Panc1 (cell line): ENCODE results near the gene ZSCAN25.

Source experiments
- POLR2AphosphoS5 ChIP-seq: IDR thresholded peaks from 2 replicates; pipeline ENCODE4 v1.6.1; 2012; ENCODE audit warnings: mild to moderate bottlenecking, low read depth, low read length, moderate library complexity
- SIN3A ChIP-seq: IDR thresholded peaks from 2 replicates; pipeline ENCODE4 v1.6.1; 2012; ENCODE audit warnings: low read depth, mild to moderate bottlenecking, low read length, moderate library complexity, borderline replicate concordance; ENCODE audit not compliant: insufficient read depth
- TF ChIP-seq, protein P1 (sequence below): fragments of 450-650 bp; IDR thresholded peaks from 2 replicates; pipeline ENCODE4 v1.5.1; 2017; ENCODE audit warnings: mild to moderate bottlenecking
- TF ChIP-seq, protein P2 (sequence below), 2 experiments: IDR thresholded peaks; 2 replicates each; pipeline ENCODE4 v1.6.1; 2011 to 2012; ENCODE audit warnings: low read depth in 2 of 2, control low read depth in 1 of 2, low read length in 1 of 2, mild to moderate bottlenecking in 1 of 2, moderate library complexity in 1 of 2; ENCODE audit not compliant: insufficient read depth in 1 of 2

DNA sequence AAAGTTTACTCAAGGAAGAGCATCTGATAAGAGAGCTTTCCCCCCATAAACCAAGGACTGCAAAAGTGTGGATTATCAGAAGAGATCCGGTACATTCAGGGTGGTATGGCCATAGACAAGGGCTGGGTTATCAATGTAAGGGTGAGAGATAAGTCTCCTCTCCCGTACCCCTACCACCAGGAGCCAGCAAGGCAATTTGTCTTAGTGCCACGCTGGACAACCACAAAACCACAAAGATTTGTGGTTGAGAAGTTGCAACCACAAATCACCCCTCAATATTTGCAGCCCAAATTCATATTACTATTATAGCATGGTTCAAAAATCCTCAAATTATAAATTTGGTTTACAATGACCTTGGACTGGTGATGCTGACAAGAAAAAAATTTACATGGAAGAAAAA, 2.3 kb upstream of the ZSCAN25 start:
- TF ChIP-seq, protein P1, sequence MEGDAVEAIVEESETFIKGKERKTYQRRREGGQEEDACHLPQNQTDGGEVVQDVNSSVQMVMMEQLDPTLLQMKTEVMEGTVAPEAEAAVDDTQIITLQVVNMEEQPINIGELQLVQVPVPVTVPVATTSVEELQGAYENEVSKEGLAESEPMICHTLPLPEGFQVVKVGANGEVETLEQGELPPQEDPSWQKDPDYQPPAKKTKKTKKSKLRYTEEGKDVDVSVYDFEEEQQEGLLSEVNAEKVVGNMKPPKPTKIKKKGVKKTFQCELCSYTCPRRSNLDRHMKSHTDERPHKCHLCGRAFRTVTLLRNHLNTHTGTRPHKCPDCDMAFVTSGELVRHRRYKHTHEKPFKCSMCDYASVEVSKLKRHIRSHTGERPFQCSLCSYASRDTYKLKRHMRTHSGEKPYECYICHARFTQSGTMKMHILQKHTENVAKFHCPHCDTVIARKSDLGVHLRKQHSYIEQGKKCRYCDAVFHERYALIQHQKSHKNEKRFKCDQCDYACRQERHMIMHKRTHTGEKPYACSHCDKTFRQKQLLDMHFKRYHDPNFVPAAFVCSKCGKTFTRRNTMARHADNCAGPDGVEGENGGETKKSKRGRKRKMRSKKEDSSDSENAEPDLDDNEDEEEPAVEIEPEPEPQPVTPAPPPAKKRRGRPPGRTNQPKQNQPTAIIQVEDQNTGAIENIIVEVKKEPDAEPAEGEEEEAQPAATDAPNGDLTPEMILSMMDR: no peak
- TF ChIP-seq POLR2AphosphoS5 (no peak), SIN3A (no peak)
- TF ChIP-seq, protein P2, sequence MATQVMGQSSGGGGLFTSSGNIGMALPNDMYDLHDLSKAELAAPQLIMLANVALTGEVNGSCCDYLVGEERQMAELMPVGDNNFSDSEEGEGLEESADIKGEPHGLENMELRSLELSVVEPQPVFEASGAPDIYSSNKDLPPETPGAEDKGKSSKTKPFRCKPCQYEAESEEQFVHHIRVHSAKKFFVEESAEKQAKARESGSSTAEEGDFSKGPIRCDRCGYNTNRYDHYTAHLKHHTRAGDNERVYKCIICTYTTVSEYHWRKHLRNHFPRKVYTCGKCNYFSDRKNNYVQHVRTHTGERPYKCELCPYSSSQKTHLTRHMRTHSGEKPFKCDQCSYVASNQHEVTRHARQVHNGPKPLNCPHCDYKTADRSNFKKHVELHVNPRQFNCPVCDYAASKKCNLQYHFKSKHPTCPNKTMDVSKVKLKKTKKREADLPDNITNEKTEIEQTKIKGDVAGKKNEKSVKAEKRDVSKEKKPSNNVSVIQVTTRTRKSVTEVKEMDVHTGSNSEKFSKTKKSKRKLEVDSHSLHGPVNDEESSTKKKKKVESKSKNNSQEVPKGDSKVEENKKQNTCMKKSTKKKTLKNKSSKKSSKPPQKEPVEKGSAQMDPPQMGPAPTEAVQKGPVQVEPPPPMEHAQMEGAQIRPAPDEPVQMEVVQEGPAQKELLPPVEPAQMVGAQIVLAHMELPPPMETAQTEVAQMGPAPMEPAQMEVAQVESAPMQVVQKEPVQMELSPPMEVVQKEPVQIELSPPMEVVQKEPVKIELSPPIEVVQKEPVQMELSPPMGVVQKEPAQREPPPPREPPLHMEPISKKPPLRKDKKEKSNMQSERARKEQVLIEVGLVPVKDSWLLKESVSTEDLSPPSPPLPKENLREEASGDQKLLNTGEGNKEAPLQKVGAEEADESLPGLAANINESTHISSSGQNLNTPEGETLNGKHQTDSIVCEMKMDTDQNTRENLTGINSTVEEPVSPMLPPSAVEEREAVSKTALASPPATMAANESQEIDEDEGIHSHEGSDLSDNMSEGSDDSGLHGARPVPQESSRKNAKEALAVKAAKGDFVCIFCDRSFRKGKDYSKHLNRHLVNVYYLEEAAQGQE (IDR thresholded peaks at IDR 0.05; ENCODE audit: insufficient read depth in 1 of 2, low read depth in 2 of 2, low read length in 1 of 2): no peak
